Measurements from ENCODE around the gene RP9. TPM values are rescaled to one million over a fixed set of nuclear protein-coding genes. Genes with fewer than 3 reads are reported as not detected.

RP9 gene
- total and polyA plus RNA-seq, 9 of the 15 experiments (the other 6 are each of a cell fraction or from before 2014, with no cell fraction given): 10.7 to 44.8 (median 33.4) TPM

- no peak for ATAC-seq
- no peaks in the 10 kb centered on the region for H3K9me1 ChIP-seq (ENCODE audit: control insufficient read depth, insufficient read depth, low read length)
- no peak overlapping the region for H3K27ac ChIP-seq (ENCODE audit: extremely low read depth, low read depth, low read length)
- DNase-seq (ENCODE audit: extremely low read depth in 1 of 4, low spot score in 3 of 4): no peak
- in situ Hi-C loops (cut with MboI): no loop called here
- H3K27me3 ChIP-seq (ENCODE audit: control insufficient read depth in 2 of 2, insufficient read depth in 2 of 2, low read length in 2 of 2): no peaks in the 10 kb centered on the region; a peak in 2 of 5 replicates
- no peak overlapping the region for H3K4me2 ChIP-seq (ENCODE audit: insufficient read depth, low read length)
- H3K79me2 ChIP-seq (ENCODE audit: control insufficient read depth, insufficient read depth, low read length): no peaks in the 10 kb centered on the region
- H3K9me3 ChIP-seq (replicated peaks; ENCODE audit: control insufficient read depth, insufficient read depth, low read depth, low read length): no peaks in the 10 kb centered on the region
- 0% methylated on average over 3 of the region's 3 CpGs for WGBS (ENCODE audit: insufficient coverage, low coverage, missing lambda C conversion rate)
- intact Hi-C loops (cut with micrococcal nuclease): no loop called here
- no peak overlapping the region for H3K9ac ChIP-seq (ENCODE audit: insufficient read depth in 1 of 2, low read depth in 2 of 2, low read length in 2 of 2)
- FAIRE-seq: no peak
- no peaks in the 10 kb centered on the region for H3K4me1 ChIP-seq (replicated peaks in 1 of 2; ENCODE audit: control insufficient read depth in 2 of 2, insufficient read depth in 2 of 2, low read length in 2 of 2)
- ChIA-PET POLR2A (no interaction called here), CTCF (ENCODE audit: low intra/inter-chr PET ratio) (no interaction called here)
- no TSS peak for BruUV-seq (replicated peaks)
- H3K4me3 ChIP-seq: no peak overlapping the region
- H4K20me1 ChIP-seq (replicated peaks; ENCODE audit: control insufficient read depth, insufficient read depth, low read length): no peaks in the 10 kb centered on the region
- H3K36me3 ChIP-seq (ENCODE audit: control insufficient read depth, insufficient read depth, low read length): no peaks in the 10 kb centered on the region
- H2AFZ ChIP-seq (ENCODE audit: low read depth, low read length): no peak overlapping the region
- no peak for TF ChIP-seq CTCF (IDR thresholded peaks at IDR 0.05 in 2 of 3, conservative IDR thresholded peaks at IDR 0.05 in 1 of 3; ENCODE audit: insufficient read depth in 2 of 3, low read depth in 1 of 3, low read length in 3 of 3)
- no peak for TF ChIP-seq IRF2 (CRISPR knock-in tag; IDR thresholded peaks at IDR 0.05)
- no peak for TF ChIP-seq STAT6 (CRISPR knock-in tag; IDR thresholded peaks at IDR 0.05)
- no peak for TF ChIP-seq CEBPB (tag; IDR thresholded peaks at IDR 0.05)
- TF ChIP-seq DACH1 (IDR thresholded peaks at IDR 0.05; ENCODE audit: partially characterized antibody): no peak
- no peak for TF ChIP-seq ASH1L (IDR thresholded peaks at IDR 0.05; ENCODE audit: borderline replicate concordance, low read depth, partially characterized antibody)
- TF ChIP-seq ZNF280B (CRISPR knock-in tag; IDR thresholded peaks at IDR 0.05): no peak
- TF ChIP-seq HDAC3 (IDR thresholded peaks at IDR 0.05; ENCODE audit: borderline replicate concordance, partially characterized antibody): no peak
- TF ChIP-seq ZNF134 (CRISPR knock-in tag; conservative IDR thresholded peaks at IDR 0.05): no peak
- TF ChIP-seq MAZ (CRISPR knock-in tag; conservative IDR thresholded peaks at IDR 0.05 in 1 of 2, IDR thresholded peaks at IDR 0.05 in 1 of 2): no peak
- no peak for TF ChIP-seq MTF1 (CRISPR knock-in tag; IDR thresholded peaks at IDR 0.05; ENCODE audit: borderline replicate concordance)
- no peak for TF ChIP-seq NR3C1 (CRISPR knock-in tag; IDR thresholded peaks at IDR 0.05)
- TF ChIP-seq HDAC8 (tag; IDR thresholded peaks at IDR 0.05): no peak
- TF ChIP-seq EP400 (IDR thresholded peaks at IDR 0.05): no peak
- no peak for TF ChIP-seq ZSCAN29 (IDR thresholded peaks at IDR 0.05)
- no peak for TF ChIP-seq ZBTB33 (CRISPR knock-in tag; IDR thresholded peaks at IDR 0.05)
- TF ChIP-seq GATAD2A (IDR thresholded peaks at IDR 0.05): no peak
Measured at GRCh38 chr7:33152087-33152486, 42.9 kb upstream of the RP9 start.
